Mononuclear cell (primary cell): ENCODE data around the gene ERCC4. TPM values are rescaled to one million over a fixed set of nuclear protein-coding genes. Genes with fewer than 3 reads are reported as not detected.

Experiments used
- H3K27me3 ChIP-seq: 2 replicates; pipeline ENCODE4 v1.6.0; 2011; ENCODE audit warnings: low read length, control low read depth; ENCODE audit not compliant: insufficient read depth
- H3K4me1 ChIP-seq: 2 replicates; pipeline ENCODE4 v1.5.1; 2011; ENCODE audit warnings: mild to moderate bottlenecking, low read length, control low read depth; ENCODE audit not compliant: insufficient read depth
- H3K4me3 ChIP-seq: 2 replicates; pipeline ENCODE4 v1.5.1; 2011; ENCODE audit warnings: mild to moderate bottlenecking, low read length, moderate library complexity
- H3K9me3 ChIP-seq: 2 replicates; pipeline ENCODE4 v1.5.1; 2011; ENCODE audit warnings: low read depth, mild to moderate bottlenecking, control low read depth, low read length
- total RNA-seq: library from RNA; depleted of rRNA; stranded (reverse); fragments of >200 nt; gene quantifications from one replicate; pipeline ENCODE4 v1.2.3, GENCODE V29; 2012

ERCC4 gene
- total RNA-seq, 1 donor = 8.1 TPM

DNA sequence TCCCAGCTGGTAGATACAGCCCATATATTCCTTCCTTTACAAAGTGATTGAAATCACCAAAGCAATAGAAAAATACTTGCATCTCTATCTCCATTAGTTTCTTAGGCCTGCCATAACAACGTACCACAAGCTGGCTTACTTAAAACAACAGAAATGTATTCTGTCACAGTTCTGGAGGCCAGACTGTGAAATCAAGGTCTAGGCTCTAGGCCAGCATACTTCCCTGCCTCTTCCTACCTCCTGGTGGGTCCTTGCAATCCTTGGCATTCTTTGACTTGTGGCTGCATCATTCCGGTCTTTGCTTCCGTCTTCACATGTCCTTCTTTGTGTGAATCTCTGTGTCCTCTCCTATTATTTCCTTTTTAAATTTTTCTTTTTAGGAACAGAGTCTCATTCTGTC lies 62.5 kb downstream of the ERCC4 start:
- H3K4me3 ChIP-seq = no peak overlapping the region
- no peaks in the 10 kb centered on the region for H3K27me3 ChIP-seq

DNA sequence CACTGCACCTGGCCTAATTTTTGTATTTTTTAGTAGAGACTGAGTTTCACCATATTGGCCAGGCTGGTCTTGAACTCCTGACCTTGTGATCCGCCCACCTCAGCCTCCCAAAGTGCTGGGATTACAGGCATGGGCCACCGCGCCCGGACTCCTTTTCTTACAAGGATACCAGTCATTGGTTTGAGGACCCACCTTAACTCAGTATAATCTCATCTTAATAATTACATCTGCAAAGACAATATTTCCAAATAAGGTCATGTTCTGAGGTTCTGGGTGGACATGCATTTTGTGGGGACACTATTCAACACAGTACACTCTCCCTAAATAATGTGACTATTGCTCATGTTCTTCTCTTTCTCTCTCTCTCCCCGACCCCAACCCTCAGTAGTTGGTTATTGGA lies 63.7 kb downstream of the ERCC4 start:
- H3K9me3 ChIP-seq = no peaks in the 10 kb centered on the region
- H3K4me1 ChIP-seq = no peaks in the 10 kb centered on the region
- H3K4me3 ChIP-seq = no peak overlapping the region
- no peaks in the 10 kb centered on the region for H3K27me3 ChIP-seq

More for the DNA sequence above, 62.5 kb downstream of the ERCC4 start:
- Histone ChIP-seq H3K9me3 (no peaks in the 10 kb centered on the region), H3K4me1 (no peaks in the 10 kb centered on the region)

- H3K9me3 ChIP-seq = no peaks in the 10 kb centered on the region
- no peak overlapping the region for H3K4me3 ChIP-seq
- H3K27me3 ChIP-seq = no peaks in the 10 kb centered on the region
- no peaks in the 10 kb centered on the region for H3K4me1 ChIP-seq
These were observed 64.8 kb downstream of the ERCC4 start for GRCh38 chr16:13984794-13985193.

GRCh38 chr16:13988038-13988437 lies 68.1 kb downstream of the ERCC4 start:
- H3K4me3 ChIP-seq = no peak overlapping the region
- H3K9me3 ChIP-seq = no peaks in the 10 kb centered on the region
- no peaks in the 10 kb centered on the region for H3K4me1 ChIP-seq
- H3K27me3 ChIP-seq = no peaks in the 10 kb centered on the region

DNA sequence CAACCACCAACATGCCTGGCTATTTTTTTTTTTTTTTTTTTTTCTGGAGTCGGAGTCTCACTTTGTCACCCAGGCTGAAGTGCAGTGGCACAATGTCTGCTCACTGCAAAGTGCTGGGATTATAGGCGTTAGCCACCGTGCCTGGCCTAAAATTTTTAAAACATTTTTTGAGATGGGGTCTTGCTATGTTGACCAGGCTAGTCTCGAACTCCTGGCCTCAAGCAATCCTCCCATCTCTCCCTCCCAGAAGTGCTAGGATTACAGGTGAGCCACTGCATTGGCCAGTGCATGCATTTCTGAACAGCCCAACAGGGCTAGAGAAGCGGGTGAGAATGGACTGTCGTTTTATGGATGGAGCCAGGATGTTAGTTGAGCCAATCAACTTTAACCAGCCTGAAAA lies 72.4 kb downstream of the ERCC4 start:
- Histone ChIP-seq H3K27me3 (no peaks in the 10 kb centered on the region), H3K9me3 (no peaks in the 10 kb centered on the region), H3K4me3 (no peak overlapping the region), H3K4me1 (peaks cover under 1% of the 10 kb centered on the region)

GRCh38 chr16:13992976-13993375 lies 73.0 kb downstream of the ERCC4 start:
- Histone ChIP-seq H3K9me3 (no peaks in the 10 kb centered on the region), H3K4me1 (peaks cover 7% of the 10 kb centered on the region), H3K27me3 (no peaks in the 10 kb centered on the region), H3K4me3 (no peak overlapping the region)

- Histone ChIP-seq H3K27me3 (no peaks in the 10 kb centered on the region), H3K4me1 (peaks cover 20% of the 10 kb centered on the region), H3K9me3 (no peaks in the 10 kb centered on the region), H3K4me3 (no peak overlapping the region)
These were observed 74.5 kb downstream of the ERCC4 start for GRCh38 chr16:13994239-13995106.

GRCh38 chr16:13995194-13995593 lies 75.2 kb downstream of the ERCC4 start:
- Histone ChIP-seq H3K4me1 (peaks cover 24% of the 10 kb centered on the region), H3K4me3 (no peak overlapping the region), H3K27me3 (no peaks in the 10 kb centered on the region), H3K9me3 (no peaks in the 10 kb centered on the region)

DNA sequence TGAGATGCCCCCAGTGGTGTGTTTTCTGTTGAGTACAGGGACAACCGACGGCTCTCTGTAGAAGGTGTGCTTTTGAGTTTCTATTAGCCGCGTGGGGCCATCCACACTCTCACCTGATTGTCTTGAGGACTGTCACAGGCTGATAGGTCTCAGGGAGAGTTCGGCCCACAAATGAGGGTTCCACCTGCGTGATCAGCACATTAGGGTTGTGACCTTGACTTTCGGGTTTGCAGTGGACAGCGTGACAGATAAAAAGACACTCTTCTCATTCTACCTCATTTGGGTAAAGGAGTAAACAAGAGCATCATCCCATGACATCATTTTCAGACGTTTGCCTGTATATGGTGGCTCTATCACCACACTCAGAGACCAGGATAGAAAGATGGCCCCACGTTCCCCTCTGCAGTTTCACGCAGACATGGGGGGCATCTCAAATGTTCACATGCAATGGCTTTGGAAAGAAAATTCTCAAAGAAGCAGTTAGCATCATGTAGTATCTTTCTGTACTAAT lies 76.9 kb downstream of the ERCC4 start:
- H3K4me3 ChIP-seq = no peak overlapping the region
- H3K4me1 ChIP-seq = peaks cover 24% of the 10 kb centered on the region
- H3K27me3 ChIP-seq = no peaks in the 10 kb centered on the region
- H3K9me3 ChIP-seq = no peaks in the 10 kb centered on the region

DNA sequence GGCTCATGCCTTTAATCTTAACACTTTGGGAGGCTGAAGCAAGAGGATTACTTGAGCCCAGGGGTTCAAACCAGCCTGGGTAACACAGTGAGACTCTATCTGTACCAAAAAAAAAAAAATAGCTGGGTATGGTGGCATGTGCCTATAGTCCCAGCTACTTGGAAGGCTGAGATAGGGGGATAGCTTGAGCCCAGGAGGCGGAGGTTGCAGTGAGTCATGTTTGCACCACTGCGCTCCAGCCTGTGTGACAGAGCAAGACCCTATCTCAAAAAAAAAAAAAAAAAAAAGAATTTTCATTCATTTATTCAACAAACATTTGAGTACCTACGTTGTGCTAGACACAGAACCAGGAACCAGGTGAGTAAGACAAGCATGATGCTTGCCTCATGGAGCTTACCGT lies 77.6 kb downstream of the ERCC4 start:
- Histone ChIP-seq H3K4me1 (peaks cover 26% of the 10 kb centered on the region), H3K4me3 (no peak overlapping the region), H3K9me3 (no peaks in the 10 kb centered on the region), H3K27me3 (no peaks in the 10 kb centered on the region)

DNA sequence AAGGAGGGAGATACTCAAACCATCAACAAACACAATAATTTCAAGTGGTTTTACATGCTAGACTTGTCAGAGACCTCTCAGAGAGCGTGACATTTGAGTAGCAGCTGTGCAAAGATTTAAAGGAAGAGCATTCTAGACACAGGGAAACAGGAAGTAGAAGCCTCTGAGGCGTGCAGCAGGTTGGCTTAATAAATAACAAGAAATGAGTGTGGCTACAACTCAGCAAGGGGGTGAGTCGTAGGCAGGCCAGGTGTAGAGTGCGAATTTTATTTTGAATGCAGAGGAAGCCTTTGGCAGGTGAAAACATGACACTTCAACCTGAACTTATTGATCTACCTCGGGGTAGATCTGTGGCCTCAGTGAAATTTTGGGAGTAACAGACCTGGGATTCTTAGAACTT lies 78.0 kb downstream of the ERCC4 start:
- Histone ChIP-seq H3K27me3 (no peaks in the 10 kb centered on the region), H3K9me3 (no peaks in the 10 kb centered on the region), H3K4me3 (no peak overlapping the region), H3K4me1 (peaks cover 30% of the 10 kb centered on the region)

GRCh38 chr16:13999071-13999894 lies 79.3 kb downstream of the ERCC4 start:
- H3K4me1 ChIP-seq = peaks cover 35% of the 10 kb centered on the region
- H3K9me3 ChIP-seq = no peaks in the 10 kb centered on the region
- no peak overlapping the region for H3K4me3 ChIP-seq
- no peaks in the 10 kb centered on the region for H3K27me3 ChIP-seq

GRCh38 chr16:13999895-14000425 lies 80.0 kb downstream of the ERCC4 start:
- Histone ChIP-seq H3K4me1 (peaks cover 35% of the 10 kb centered on the region), H3K9me3 (no peaks in the 10 kb centered on the region), H3K4me3 (no peak overlapping the region), H3K27me3 (no peaks in the 10 kb centered on the region)

- H3K4me1 ChIP-seq = peaks cover 35% of the 10 kb centered on the region
- H3K4me3 ChIP-seq = no peak overlapping the region
- H3K27me3 ChIP-seq = no peaks in the 10 kb centered on the region
- H3K9me3 ChIP-seq = no peaks in the 10 kb centered on the region
These were observed 81.6 kb downstream of the ERCC4 start for GRCh38 chr16:14001521-14001920.
